Measurements from ENCODE around the gene PITPNC1. TPM values are rescaled to one million over a fixed set of nuclear protein-coding genes. Genes with fewer than 3 reads are reported as not detected.

PITPNC1 gene
- total and polyA plus RNA-seq, 2 donors (not counting 1 experiment from before 2014, with no cell fraction given), result 4.7 to 26.1 TPM

DNA sequence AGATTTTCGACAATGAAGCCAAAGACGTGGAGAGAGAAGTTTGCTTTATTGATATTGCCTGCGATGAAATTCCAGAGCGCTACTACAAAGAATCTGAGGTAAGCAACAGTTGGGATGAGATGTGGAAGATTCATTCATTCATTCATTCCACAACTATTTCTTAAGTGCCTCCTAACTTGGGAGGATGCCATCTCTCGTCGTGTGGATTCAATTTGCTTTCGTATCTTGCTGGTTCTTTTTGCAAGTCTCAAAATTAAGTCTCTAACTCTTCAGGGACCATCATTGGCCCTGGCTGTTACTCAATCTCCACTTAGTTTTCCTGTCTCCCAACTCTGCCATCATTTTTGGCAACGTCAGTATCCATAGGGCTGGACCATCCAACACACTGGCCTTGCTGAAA, 255.1 kb downstream of the PITPNC1 start:
- intact Hi-C loops (cut with micrococcal nuclease), result no loop called here
- 94% methylated on average over 4 of the region's 8 CpGs for WGBS (ENCODE audit: insufficient coverage)
- Histone ChIP-seq H2AFZ (ENCODE audit: insufficient read depth, low read depth, low read length, poor library complexity, severe bottlenecking) (no peak overlapping the region), H3K4me3 (ENCODE audit: control extremely low read depth in 1 of 5, extremely low read depth in 1 of 5, insufficient read depth in 1 of 5, low read depth in 2 of 5, low read length in 4 of 5) (no peak overlapping the region), H3K36me3 (replicated peaks in 1 of 2; ENCODE audit: control extremely low read depth in 1 of 2, control insufficient read depth in 1 of 2, extremely low read depth in 1 of 2, insufficient read depth in 2 of 2, low read length in 1 of 2) (peaks cover 0 to 4% of the 10 kb centered on the region in 2 experiments), H3K27ac (ENCODE audit: low read length in 2 of 2) (no peak overlapping the region), H3K9ac (ENCODE audit: low read length) (no peak overlapping the region), H3K9me3 (ENCODE audit: control extremely low read depth in 1 of 3, control insufficient read depth in 2 of 3, insufficient read depth in 1 of 3, low read length in 2 of 3) (peaks cover 0 to 11% (median 0%) of the 10 kb centered on the region in 3 donors), H3K4me2 (replicated peaks; ENCODE audit: low read depth, low read length, poor library complexity, severe bottlenecking) (no peak overlapping the region), H3K79me2 (ENCODE audit: control insufficient read depth, insufficient read depth, low read length) (no peaks in the 10 kb centered on the region), H3K4me1 (ENCODE audit: control insufficient read depth in 2 of 2, insufficient read depth in 2 of 2, low read length in 2 of 2) (no peaks in the 10 kb centered on the region), H4K20me1 (ENCODE audit: control insufficient read depth, insufficient read depth, low read length, poor library complexity, severe bottlenecking) (no peaks in the 10 kb centered on the region), H3K27me3 (replicated peaks in 1 of 4; ENCODE audit: control extremely low read depth in 1 of 4, control insufficient read depth in 3 of 4, insufficient read depth in 4 of 4, low read length in 3 of 4) (no peaks in the 10 kb centered on the region)
- DNase-seq (no peak), ATAC-seq (ENCODE audit: low read depth) (no peak)
- Mint-ChIP-seq H3K4me3 (no peak overlapping the region), H3K27ac (no peak overlapping the region), H3K27me3 (no peaks in the 10 kb centered on the region), H3K4me1 (no peaks in the 10 kb centered on the region), H3K9me3 (ENCODE audit: insufficient read depth) (no peaks in the 10 kb centered on the region)
- CTCF ChIA-PET, result interaction anchor here (1.1 kb wide), 1 partner anchor 257 kb away, joined by 3 read pairs; no protein-coding TSS in a partner anchor
- POLR2A ChIA-PET, result no interaction called here
- TF ChIP-seq, protein P1, sequence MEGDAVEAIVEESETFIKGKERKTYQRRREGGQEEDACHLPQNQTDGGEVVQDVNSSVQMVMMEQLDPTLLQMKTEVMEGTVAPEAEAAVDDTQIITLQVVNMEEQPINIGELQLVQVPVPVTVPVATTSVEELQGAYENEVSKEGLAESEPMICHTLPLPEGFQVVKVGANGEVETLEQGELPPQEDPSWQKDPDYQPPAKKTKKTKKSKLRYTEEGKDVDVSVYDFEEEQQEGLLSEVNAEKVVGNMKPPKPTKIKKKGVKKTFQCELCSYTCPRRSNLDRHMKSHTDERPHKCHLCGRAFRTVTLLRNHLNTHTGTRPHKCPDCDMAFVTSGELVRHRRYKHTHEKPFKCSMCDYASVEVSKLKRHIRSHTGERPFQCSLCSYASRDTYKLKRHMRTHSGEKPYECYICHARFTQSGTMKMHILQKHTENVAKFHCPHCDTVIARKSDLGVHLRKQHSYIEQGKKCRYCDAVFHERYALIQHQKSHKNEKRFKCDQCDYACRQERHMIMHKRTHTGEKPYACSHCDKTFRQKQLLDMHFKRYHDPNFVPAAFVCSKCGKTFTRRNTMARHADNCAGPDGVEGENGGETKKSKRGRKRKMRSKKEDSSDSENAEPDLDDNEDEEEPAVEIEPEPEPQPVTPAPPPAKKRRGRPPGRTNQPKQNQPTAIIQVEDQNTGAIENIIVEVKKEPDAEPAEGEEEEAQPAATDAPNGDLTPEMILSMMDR (IDR thresholded peaks at IDR 0.05), result no peak
- no peak for TF ChIP-seq EZH2 (IDR thresholded peaks at IDR 0.05; ENCODE audit: borderline replicate concordance, insufficient read depth, low read depth, low read length, poor library complexity, severe bottlenecking)

DNA sequence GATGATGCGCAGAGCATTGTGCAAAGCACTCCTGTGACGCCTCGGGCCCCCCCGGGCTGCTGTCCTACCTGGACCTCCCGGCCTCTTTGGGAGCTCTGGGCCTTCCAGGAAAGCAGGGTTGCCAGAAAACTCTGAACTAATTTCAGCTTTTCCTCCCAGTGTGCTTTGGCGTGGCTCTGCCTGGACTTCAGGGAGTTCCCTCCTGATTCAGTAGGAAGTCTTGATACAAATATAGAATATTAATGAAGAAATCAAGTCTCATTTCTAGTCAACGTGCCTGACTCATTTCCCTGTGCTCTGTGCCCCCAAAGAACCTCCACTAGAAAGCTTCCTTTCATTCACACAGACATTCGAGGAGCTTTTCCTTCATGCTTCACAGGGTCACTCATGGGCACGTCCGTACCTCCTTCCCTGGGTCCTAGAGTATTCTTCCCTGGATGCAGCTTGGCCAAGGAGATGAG, 256.7 kb downstream of the PITPNC1 start:
- Histone ChIP-seq H3K4me2 (replicated peaks; ENCODE audit: low read depth, low read length, poor library complexity, severe bottlenecking) (no peak overlapping the region), H3K27me3 (replicated peaks in 1 of 4; ENCODE audit: control extremely low read depth in 1 of 4, control insufficient read depth in 3 of 4, insufficient read depth in 4 of 4, low read length in 3 of 4) (no peaks in the 10 kb centered on the region), H3K4me3 (ENCODE audit: control extremely low read depth in 1 of 5, extremely low read depth in 1 of 5, insufficient read depth in 1 of 5, low read depth in 2 of 5, low read length in 4 of 5) (no peak overlapping the region), H3K9ac (ENCODE audit: low read length) (no peak overlapping the region), H2AFZ (ENCODE audit: insufficient read depth, low read depth, low read length, poor library complexity, severe bottlenecking) (no peak overlapping the region), H3K36me3 (replicated peaks in 1 of 2; ENCODE audit: control extremely low read depth in 1 of 2, control insufficient read depth in 1 of 2, extremely low read depth in 1 of 2, insufficient read depth in 2 of 2, low read length in 1 of 2) (peaks cover 0 to 4% of the 10 kb centered on the region in 2 experiments), H3K79me2 (ENCODE audit: control insufficient read depth, insufficient read depth, low read length) (no peaks in the 10 kb centered on the region), H3K9me3 (ENCODE audit: control extremely low read depth in 1 of 3, control insufficient read depth in 2 of 3, insufficient read depth in 1 of 3, low read length in 2 of 3) (no peaks in the 10 kb centered on the region), H4K20me1 (ENCODE audit: control insufficient read depth, insufficient read depth, low read length, poor library complexity, severe bottlenecking) (no peaks in the 10 kb centered on the region), H3K4me1 (ENCODE audit: control insufficient read depth in 2 of 2, insufficient read depth in 2 of 2, low read length in 2 of 2) (no peaks in the 10 kb centered on the region), H3K27ac (ENCODE audit: low read length in 2 of 2) (no peak overlapping the region)
- Mint-ChIP-seq H3K27ac (no peak overlapping the region), H3K9me3 (ENCODE audit: insufficient read depth) (no peaks in the 10 kb centered on the region), H3K27me3 (no peaks in the 10 kb centered on the region), H3K4me1 (no peaks in the 10 kb centered on the region), H3K4me3 (no peak overlapping the region)
- POLR2A ChIA-PET, result interaction anchor here (0.6 kb wide), 1 partner anchor 48 kb away, joined by 5 read pairs; no protein-coding TSS in a partner anchor
- CTCF ChIA-PET, result no interaction called here
- ATAC-seq (ENCODE audit: low read depth), result no peak
- intact Hi-C loops (cut with micrococcal nuclease), result no loop called here
- no peak for TF ChIP-seq EZH2 (IDR thresholded peaks at IDR 0.05; ENCODE audit: borderline replicate concordance, insufficient read depth, low read depth, low read length, poor library complexity, severe bottlenecking)
- no peak for DNase-seq
- 97% methylated on average over 6 of the region's 10 CpGs for WGBS (ENCODE audit: insufficient coverage)
